ENCODE results near the gene RAB40C. TPM values are rescaled to one million over a fixed set of nuclear protein-coding genes. Genes with fewer than 3 reads are reported as not detected.

The RAB40C gene
- polyA plus RNA-seq, 1 donor (not counting 4 experiments of a cell fraction or from before 2014, with no cell fraction given), result 4.0 TPM

GRCh38 chr16:629833-630248 is 40.0 kb downstream of the RAB40C start:
- H2AFZ ChIP-seq (ENCODE audit: control insufficient read depth, low read length), result no peak overlapping the region
- no peaks in the 10 kb centered on the region for H3K27me3 ChIP-seq (ENCODE audit: control insufficient read depth, extremely low read depth, insufficient read depth, low read length)
- H3K27ac ChIP-seq (ENCODE audit: control insufficient read depth, insufficient read depth, low read length), result no peak overlapping the region
- TF ChIP-seq EZH2 (IDR thresholded peaks at IDR 0.05; ENCODE audit: low read length) (no peak), CTCF (optimal IDR thresholded peaks at IDR 0.05 in 1 of 3, IDR thresholded peaks at IDR 0.05 in 1 of 3, conservative IDR thresholded peaks at IDR 0.05 in 1 of 3; ENCODE audit: extremely low read depth in 1 of 3, insufficient read depth in 2 of 3, low read length in 3 of 3) (no peak)
- dilution Hi-C loops (cut with MboI; ENCODE audit: extremely low pct_ligation_motif_present, low sequenced_read_pairs), result no loop called here
- H3K9me1 ChIP-seq (ENCODE audit: control insufficient read depth, extremely low read depth, insufficient read depth, low read length), result no peaks in the 10 kb centered on the region
- no peaks in the 10 kb centered on the region for H4K20me1 ChIP-seq (ENCODE audit: control insufficient read depth, extremely low read depth, insufficient read depth, low read length)
- no peaks in the 10 kb centered on the region for H3K9me3 ChIP-seq (ENCODE audit: control insufficient read depth, low read depth, low read length)
- FAIRE-seq, result no peak
- H3K36me3 ChIP-seq (ENCODE audit: control insufficient read depth in 2 of 2, extremely low read depth in 1 of 2, insufficient read depth in 2 of 2, low read length in 2 of 2), result peaks cover 4 to 13% of the 10 kb centered on the region in 2 experiments
- H3K4me2 ChIP-seq (ENCODE audit: control insufficient read depth, extremely low read depth, insufficient read depth, low read depth, low read length), result no peak overlapping the region
- no peak overlapping the region for H3K9ac ChIP-seq (ENCODE audit: control insufficient read depth, extremely low read depth, insufficient read depth, low read length)
- no peak for DNase-seq (ENCODE audit: low read depth, low spot score)
- peaks cover 2% of the 10 kb centered on the region for H3K79me2 ChIP-seq (ENCODE audit: control insufficient read depth, insufficient read depth, low read length)
- peaks cover 12% of the 10 kb centered on the region for H3K4me1 ChIP-seq (ENCODE audit: control insufficient read depth, extremely low read depth, insufficient read depth, low read length)
- no peak overlapping the region for H3K4me3 ChIP-seq (ENCODE audit: control insufficient read depth in 2 of 3, extremely low read depth in 1 of 3, insufficient read depth in 2 of 3, low read depth in 1 of 3, low read length in 3 of 3)

- Histone ChIP-seq H3K9me1 (ENCODE audit: control insufficient read depth, extremely low read depth, insufficient read depth, low read length) (no peaks in the 10 kb centered on the region), H3K4me2 (ENCODE audit: control insufficient read depth, extremely low read depth, insufficient read depth, low read depth, low read length) (no peak overlapping the region), H3K4me1 (ENCODE audit: control insufficient read depth, extremely low read depth, insufficient read depth, low read length) (peaks cover 14% of the 10 kb centered on the region), H3K79me2 (ENCODE audit: control insufficient read depth, insufficient read depth, low read length) (peaks cover 5% of the 10 kb centered on the region), H3K27ac (ENCODE audit: control insufficient read depth, insufficient read depth, low read length) (no peak overlapping the region), H3K36me3 (ENCODE audit: control insufficient read depth in 2 of 2, extremely low read depth in 1 of 2, insufficient read depth in 2 of 2, low read length in 2 of 2) (peaks cover 4 to 13% of the 10 kb centered on the region in 2 experiments), H2AFZ (ENCODE audit: control insufficient read depth, low read length) (no peak overlapping the region), H3K27me3 (ENCODE audit: control insufficient read depth, extremely low read depth, insufficient read depth, low read length) (no peaks in the 10 kb centered on the region), H4K20me1 (ENCODE audit: control insufficient read depth, extremely low read depth, insufficient read depth, low read length) (no peaks in the 10 kb centered on the region), H3K9me3 (ENCODE audit: control insufficient read depth, low read depth, low read length) (no peaks in the 10 kb centered on the region), H3K4me3 (ENCODE audit: control insufficient read depth in 2 of 3, extremely low read depth in 1 of 3, insufficient read depth in 2 of 3, low read depth in 1 of 3, low read length in 3 of 3) (no peak overlapping the region), H3K9ac (ENCODE audit: control insufficient read depth, extremely low read depth, insufficient read depth, low read length) (no peak overlapping the region)
- FAIRE-seq (no peak), DNase-seq (ENCODE audit: low read depth, low spot score) (no peak)
- no peak for TF ChIP-seq EZH2 (IDR thresholded peaks at IDR 0.05; ENCODE audit: low read length)
- TF ChIP-seq CTCF (optimal IDR thresholded peaks at IDR 0.05 in 1 of 3, IDR thresholded peaks at IDR 0.05 in 1 of 3, conservative IDR thresholded peaks at IDR 0.05 in 1 of 3; ENCODE audit: extremely low read depth in 1 of 3, insufficient read depth in 2 of 3, low read length in 3 of 3), result no peak
- dilution Hi-C loops (cut with MboI; ENCODE audit: extremely low pct_ligation_motif_present, low sequenced_read_pairs), result no loop called here
Measured at GRCh38 chr16:630249-630814, 40.5 kb downstream of the RAB40C start.

Data from keratinocyte (primary cell).